Measurements from ENCODE around the gene EGFL6. TPM values are rescaled to one million over a fixed set of nuclear protein-coding genes. Genes with fewer than 3 reads are reported as not detected.

The EGFL6 gene
- polyA plus RNA-seq, 1 donor from 2014 or later: 0.36 TPM

GRCh38 chrX:13652287-13652793 is 82.9 kb downstream of the EGFL6 start:
- Histone ChIP-seq H3K4me3 (ENCODE audit: low read length) (peak overlapping the region; percentile 80), H2AFZ (ENCODE audit: low read depth, low read length) (peak overlapping the region; percentile 65), H3F3A (ENCODE audit: insufficient read depth, low read length, poor library complexity, severe bottlenecking) (no peaks in the 10 kb centered on the region), H4K20me1 (ENCODE audit: insufficient read depth) (no peaks in the 10 kb centered on the region), H3K9ac (ENCODE audit: low read length) (peak overlapping the region; percentile 20), H3K79me2 (replicated peaks; ENCODE audit: insufficient read depth, low read length) (no peaks in the 10 kb centered on the region), H3K27me3 (ENCODE audit: insufficient read depth, low read depth, low read length) (no peaks in the 10 kb centered on the region), H3K9me2 (ENCODE audit: insufficient read depth, low read length) (no peaks in the 10 kb centered on the region), H3K36me3 (ENCODE audit: insufficient read depth, low read length) (no peaks in the 10 kb centered on the region), H3K9me3 (ENCODE audit: low read length) (no peaks in the 10 kb centered on the region), H3K27ac (ENCODE audit: low read length) (no peak overlapping the region), H3K4me2 (ENCODE audit: low read length) (peak overlapping the region; percentile 30)
- TF ChIP-seq POLR2AphosphoS5 (IDR thresholded peaks at IDR 0.05) (no peak), RAD21 (conservative IDR thresholded peaks at IDR 0.05) (no peak), CTCF (IDR thresholded peaks at IDR 0.05; ENCODE audit: poor library complexity, severe bottlenecking) (no peak), TAF1 (IDR thresholded peaks at IDR 0.05; ENCODE audit: low read depth) (no peak), REST (IDR thresholded peaks at IDR 0.05; ENCODE audit: borderline replicate concordance) (no peak), MXI1 (conservative IDR thresholded peaks at IDR 0.05; ENCODE audit: poor library complexity, severe bottlenecking) (no peak)

GRCh38 chrX:13652850-13653693 is 83.7 kb downstream of the EGFL6 start, which contains the start of gene TCEANC:
TCEANC (plus strand) TSS chrX:13653141; CDS start chrX:13662509, 9,368 bp downstream.
- peak within 1 kb of the TSS; percentile 83 for H3K9ac ChIP-seq (ENCODE audit: low read length)
- peak within 1 kb of the TSS; percentile 80 for H3K4me3 ChIP-seq (ENCODE audit: low read length)
- peak within 1 kb of the TSS; percentile 79 for H3K27ac ChIP-seq (ENCODE audit: low read length)
- H3K79me2 ChIP-seq (replicated peaks; ENCODE audit: insufficient read depth, low read length): no peaks in the 10 kb centered on the region
- TF ChIP-seq TAF1 (IDR thresholded peaks at IDR 0.05; ENCODE audit: low read depth) (no peak), REST (IDR thresholded peaks at IDR 0.05; ENCODE audit: borderline replicate concordance) (peak; percentile 41), POLR2AphosphoS5 (IDR thresholded peaks at IDR 0.05) (peak; percentile 86), EZH2 (IDR thresholded peaks at IDR 0.05; ENCODE audit: borderline replicate concordance, insufficient read depth, low read length, poor library complexity, severe bottlenecking) (no peak), MXI1 (conservative IDR thresholded peaks at IDR 0.05; ENCODE audit: poor library complexity, severe bottlenecking) (peak; percentile 75)
- H3K9me3 ChIP-seq (ENCODE audit: low read length): no peaks in the 10 kb centered on the region
- no peaks in the 10 kb centered on the region for H3F3A ChIP-seq (ENCODE audit: insufficient read depth, low read length, poor library complexity, severe bottlenecking)
- H2AFZ ChIP-seq (ENCODE audit: low read depth, low read length): peak within 1 kb of the TSS; percentile 65
- peak within 1 kb of the TSS; percentile 72 for H3K4me2 ChIP-seq (ENCODE audit: low read length)
- no peaks in the 10 kb centered on the region for H3K27me3 ChIP-seq (ENCODE audit: insufficient read depth, low read depth, low read length)
- no peaks in the 10 kb centered on the region for H3K9me2 ChIP-seq (ENCODE audit: insufficient read depth, low read length)
- no peaks in the 10 kb centered on the region for H3K36me3 ChIP-seq (ENCODE audit: insufficient read depth, low read length)
- no peaks in the 10 kb centered on the region for H4K20me1 ChIP-seq (ENCODE audit: insufficient read depth)
